Neural progenitor cell (in vitro differentiated cells): ENCODE data around the gene BMX. TPM values are rescaled to one million over a fixed set of nuclear protein-coding genes. Genes with fewer than 3 reads are reported as not detected.

ENCODE experiments used
- DNase-seq: peaks from one replicate; pipeline ENCODE4 v3.0.0-alpha.2; 2016; ENCODE audit warnings: low spot score
- H2AFZ ChIP-seq: fragments of 200-600 bp; sonication (generic); replicated peaks from 2 replicates; pipeline ENCODE4 v1.6.1; 2016; ENCODE audit warnings: antibody characterized with exemption
- H3F3A ChIP-seq: fragments of 200-600 bp; sonication (generic); 2 replicates; pipeline ENCODE4 v1.6.1; 2016; ENCODE audit warnings: antibody characterized with exemption, low read depth
- H3K27ac ChIP-seq: fragments of 200-600 bp; sonication (generic); 2 replicates; pipeline ENCODE4 v1.5.1; 2016; ENCODE audit warnings: mild to moderate bottlenecking
- H3K27me3 ChIP-seq: fragments of 200-600 bp; sonication (generic); 2 replicates; pipeline ENCODE4 v1.6.1; 2016; ENCODE audit warnings: mild to moderate bottlenecking, moderate library complexity
- H3K36me3 ChIP-seq: fragments of 200-600 bp; sonication (generic); 2 replicates; pipeline ENCODE4 v1.5.1; 2016
- H3K4me1 ChIP-seq: fragments of 200-600 bp; sonication (generic); 2 replicates; pipeline ENCODE4 v1.6.1; 2016; ENCODE audit warnings: mixed run types
- H3K4me2 ChIP-seq: fragments of 200-600 bp; sonication (generic); 2 replicates; pipeline ENCODE4 v1.6.1; 2016
- H3K4me3 ChIP-seq: fragments of 200-600 bp; sonication (generic); 2 replicates; pipeline ENCODE4 v1.5.1; 2016
- H3K79me2 ChIP-seq: fragments of 200-600 bp; sonication (generic); 2 replicates; pipeline ENCODE4 v1.6.1; 2016; ENCODE audit warnings: low read depth
- H3K9ac ChIP-seq: fragments of 200-600 bp; sonication (generic); 2 replicates; pipeline ENCODE4 v1.6.1; 2016
- H3K9me3 ChIP-seq: fragments of 200-600 bp; sonication (generic); 2 replicates; pipeline ENCODE4 v1.5.1; 2016; ENCODE audit warnings: low read depth
- H4K20me1 ChIP-seq: fragments of 200-600 bp; sonication (generic); 2 replicates; pipeline ENCODE4 v1.6.1; 2016; ENCODE audit warnings: low read depth
- H3K27ac Mint-ChIP-seq: 3 replicates; pipeline ENCODE4 v1.8.0; 2021; ENCODE audit warnings: mixed read lengths
- H3K27me3 Mint-ChIP-seq: 2 replicates; pipeline ENCODE4 v1.8.0; 2022; ENCODE audit warnings: low read depth, mild to moderate bottlenecking, inconsistent platforms, moderate library complexity, mixed read lengths; ENCODE audit not compliant: insufficient read depth
- H3K36me3 Mint-ChIP-seq: 3 replicates; pipeline ENCODE4 v1.8.0; 2021; ENCODE audit warnings: mixed read lengths
- H3K4me1 Mint-ChIP-seq: 3 replicates; pipeline ENCODE4 v1.8.0; 2021; ENCODE audit warnings: mixed read lengths
- H3K4me3 Mint-ChIP-seq: 3 replicates; pipeline ENCODE4 v1.8.0; 2021; ENCODE audit warnings: mild to moderate bottlenecking, moderate library complexity, mixed read lengths
- H3K9me3 Mint-ChIP-seq: 3 replicates; pipeline ENCODE4 v1.8.0; 2020; ENCODE audit warnings: mixed read lengths
- CTCF ChIP-seq: fragments of 200-600 bp; sonication (generic); IDR thresholded peaks from 2 replicates; pipeline ENCODE4 v1.5.1; 2017; ENCODE audit warnings: antibody characterized with exemption, mild to moderate bottlenecking
- EZH2 ChIP-seq: fragments of 200-600 bp; sonication (generic); IDR thresholded peaks from 2 replicates; pipeline ENCODE4 v1.6.1; 2017; ENCODE audit warnings: antibody characterized with exemption, mild to moderate bottlenecking, moderate library complexity
- EZH2phosphoT487 ChIP-seq: fragments of 200-600 bp; sonication (generic); IDR thresholded peaks from 2 replicates; pipeline ENCODE4 v1.6.1; 2017; ENCODE audit warnings: antibody characterized with exemption
- total RNA-seq: library from RNA; depleted of rRNA; stranded (reverse); fragments of >200 nt; gene quantifications from 2 replicates; pipeline ENCODE4 v1.2.3, GENCODE V29; 2015; ENCODE audit warnings: low replicate concordance

BMX gene
- total RNA-seq, 1 donor from 2014 or later: not detected

- H3K4me2 ChIP-seq: no peak overlapping the region
- H3K9ac ChIP-seq: no peak overlapping the region
- H3F3A ChIP-seq: no peaks in the 10 kb centered on the region
- no peak overlapping the region for H3K27ac Mint-ChIP-seq
- no peak overlapping the region for H3K4me3 Mint-ChIP-seq
- TF ChIP-seq EZH2phosphoT487: no peak
- TF ChIP-seq CTCF: no peak
- TF ChIP-seq EZH2: no peak
- peaks cover 6% of the 10 kb centered on the region for H3K4me1 Mint-ChIP-seq
- H3K27me3 Mint-ChIP-seq: no peaks in the 10 kb centered on the region
- H3K9me3 ChIP-seq: no peaks in the 10 kb centered on the region
- H3K27me3 ChIP-seq: no peaks in the 10 kb centered on the region
- no peak overlapping the region for H3K27ac ChIP-seq
- no peaks in the 10 kb centered on the region for H4K20me1 ChIP-seq
- no peak for DNase-seq
- no peaks in the 10 kb centered on the region for H3K36me3 Mint-ChIP-seq
- no peaks in the 10 kb centered on the region for H3K79me2 ChIP-seq
- peak overlapping the region; percentile 76 for H2AFZ ChIP-seq
- no peaks in the 10 kb centered on the region for H3K36me3 ChIP-seq
- H3K4me3 ChIP-seq: no peak overlapping the region
- no peaks in the 10 kb centered on the region for H3K9me3 Mint-ChIP-seq
- H3K4me1 ChIP-seq: peaks cover 11% of the 10 kb centered on the region
Measured at GRCh38 chrX:15530318-15530717, 29.7 kb downstream of the BMX start.

- H3K9me3 ChIP-seq: no peaks in the 10 kb centered on the region
- H3K4me1 ChIP-seq: no peaks in the 10 kb centered on the region
- Mint-ChIP-seq H3K4me3 (no peak overlapping the region), H3K36me3 (no peaks in the 10 kb centered on the region), H3K27me3 (no peaks in the 10 kb centered on the region), H3K27ac (no peak overlapping the region), H3K9me3 (no peaks in the 10 kb centered on the region), H3K4me1 (no peaks in the 10 kb centered on the region)
- H3K79me2 ChIP-seq: no peaks in the 10 kb centered on the region
- DNase-seq: no peak
- H3K9ac ChIP-seq: no peak overlapping the region
- H3K4me2 ChIP-seq: no peak overlapping the region
- no peak overlapping the region for H3K27ac ChIP-seq
- H3K4me3 ChIP-seq: no peak overlapping the region
- TF ChIP-seq EZH2 (no peak), CTCF (no peak), EZH2phosphoT487 (no peak)
- no peaks in the 10 kb centered on the region for H3K36me3 ChIP-seq
- H4K20me1 ChIP-seq: no peaks in the 10 kb centered on the region
- H2AFZ ChIP-seq: no peak overlapping the region
- H3K27me3 ChIP-seq: no peaks in the 10 kb centered on the region
- H3F3A ChIP-seq: no peaks in the 10 kb centered on the region
Measured at GRCh38 chrX:15546745-15547144, 46.1 kb downstream of the BMX start.

- no peaks in the 10 kb centered on the region for H3K36me3 ChIP-seq
- H3K27me3 ChIP-seq: no peaks in the 10 kb centered on the region
- no peak overlapping the region for H3K9ac ChIP-seq
- H3K9me3 Mint-ChIP-seq: no peaks in the 10 kb centered on the region
- H3K4me3 ChIP-seq: no peak overlapping the region
- H3K36me3 Mint-ChIP-seq: no peaks in the 10 kb centered on the region
- no peaks in the 10 kb centered on the region for H3K4me1 Mint-ChIP-seq
- H3K4me3 Mint-ChIP-seq: no peak overlapping the region
- no peak overlapping the region for H2AFZ ChIP-seq
- H3F3A ChIP-seq: no peaks in the 10 kb centered on the region
- H3K27ac Mint-ChIP-seq: no peak overlapping the region
- H3K9me3 ChIP-seq: no peaks in the 10 kb centered on the region
- TF ChIP-seq EZH2phosphoT487: no peak
- TF ChIP-seq CTCF: no peak
- no peak for TF ChIP-seq EZH2
- H3K27ac ChIP-seq: no peak overlapping the region
- no peaks in the 10 kb centered on the region for H3K79me2 ChIP-seq
- no peaks in the 10 kb centered on the region for H3K4me1 ChIP-seq
- DNase-seq: no peak
- H3K27me3 Mint-ChIP-seq: no peaks in the 10 kb centered on the region
- no peaks in the 10 kb centered on the region for H4K20me1 ChIP-seq
- H3K4me2 ChIP-seq: no peak overlapping the region
Measured at GRCh38 chrX:15547356-15547755, 46.7 kb downstream of the BMX start.
